Skin epidermis (tissue), 12 donors: ENCODE data around the gene SPDYE9.
"Not testable (repeated sequence)": the region's sequence is repeated elsewhere in the genome, so short reads cannot be mapped to it uniquely, and the experiment has no call there.

Experiments
- H3K27ac ChIP-seq, 21 experiments: fragments of 200-600 bp; sonication (generic) in 11 of 21; one replicate each; pipeline ENCODE4 v1.5.0; 2020; ENCODE audit warnings: mild to moderate bottlenecking in 3 of 21, inconsistent platforms in 2 of 21, moderate library complexity in 2 of 21
- H3K4me3 ChIP-seq, 7 experiments: fragments of 200-600 bp; sonication (generic) in 2 of 7; one replicate each; pipeline ENCODE4 v1.5.0; 2020; ENCODE audit warnings: inconsistent platforms in 2 of 7, mild to moderate bottlenecking in 2 of 7, moderate library complexity in 1 of 7

Gene SPDYE9

GRCh38 chr7:73085938-73086337, at the start of gene SPDYE9:
Gene SPDYE9 (minus strand): TSS chr7:73086038. CDS start chr7:73084238, 1,800 bp downstream.
- not testable (repeated sequence) for H3K27ac ChIP-seq

GRCh38 chr7:73134866-73135265, 49.0 kb upstream of the SPDYE9 start:
- not testable (repeated sequence) for H3K27ac ChIP-seq, H3K4me3 ChIP-seq

More at GRCh38 chr7:73085938-73086337, at the start of gene SPDYE9:
- not testable (repeated sequence) for H3K4me3 ChIP-seq

GRCh38 chr7:73132651-73133217, 46.9 kb upstream of the SPDYE9 start:
- H3K27ac ChIP-seq, H3K4me3 ChIP-seq: not testable (repeated sequence)

DNA sequence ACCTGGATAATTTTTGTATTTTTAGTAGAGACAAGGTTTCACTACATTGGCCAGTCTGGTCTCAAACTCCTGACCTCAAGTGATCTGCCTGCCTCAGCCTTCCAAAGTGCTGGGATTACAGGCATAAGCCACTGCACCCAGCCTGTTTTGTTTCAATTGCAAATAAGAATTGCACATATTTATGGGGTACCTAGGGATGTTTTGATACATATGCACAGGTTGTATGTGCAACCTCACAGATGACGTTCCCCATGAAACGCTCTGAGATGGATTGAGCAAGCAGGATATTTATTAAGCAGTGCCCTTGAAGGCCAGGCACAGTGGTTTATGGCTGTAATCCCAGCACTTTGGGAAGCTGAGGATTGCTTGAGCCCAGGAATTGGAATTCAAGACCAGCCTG, 44.8 kb upstream of the SPDYE9 start:
- not testable (repeated sequence) for H3K27ac ChIP-seq

GRCh38 chr7:73124126-73124525, 38.3 kb upstream of the SPDYE9 start:
- not testable (repeated sequence) for H3K4me3 ChIP-seq, H3K27ac ChIP-seq

More for the DNA sequence above, 44.8 kb upstream of the SPDYE9 start:
- H3K4me3 ChIP-seq = not testable (repeated sequence)

GRCh38 chr7:73122778-73123447, 37.1 kb upstream of the SPDYE9 start:
- not testable (repeated sequence) for H3K4me3 ChIP-seq, H3K27ac ChIP-seq

DNA sequence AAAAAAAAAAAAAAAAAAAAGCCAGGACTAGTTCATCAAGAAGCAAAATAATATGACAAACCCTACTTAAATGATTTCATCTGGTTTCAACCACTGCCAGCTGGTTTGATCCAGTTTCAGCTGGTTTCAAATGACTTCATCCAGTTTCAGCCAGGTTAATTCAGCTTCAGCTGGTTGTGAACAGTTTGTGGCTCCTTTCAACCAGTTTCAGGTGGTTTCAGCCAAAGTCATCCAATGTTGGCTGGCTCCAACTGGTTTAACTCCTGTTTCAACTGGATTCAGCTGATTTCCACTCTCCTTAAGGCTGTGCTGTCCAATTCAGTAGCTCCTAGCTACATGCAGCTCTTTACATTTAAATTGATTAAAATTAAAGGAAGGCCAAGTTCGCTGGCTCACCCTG, 32.3 kb upstream of the SPDYE9 start:
- not testable (repeated sequence) for H3K4me3 ChIP-seq, H3K27ac ChIP-seq

GRCh38 chr7:73057811-73058210, 28.0 kb downstream of the SPDYE9 start, which contains the start of gene SPDYE11:
Gene SPDYE11 (minus strand): TSS chr7:73057911. CDS start chr7:73056111, 1,800 bp downstream.
- not testable (repeated sequence) for H3K27ac ChIP-seq, H3K4me3 ChIP-seq

- not testable (repeated sequence) for H3K4me3 ChIP-seq, H3K27ac ChIP-seq
Observed at GRCh38 chr7:73029666-73030065, 56.2 kb downstream of the SPDYE9 start, which contains the start of gene SPDYE8. Gene SPDYE8 (minus strand): TSS chr7:73029766. CDS start chr7:73027966, 1,800 bp downstream.
